GM19455 (cell line): ENCODE measurements around the gene SLC1A1.
"Not testable (repeated sequence)": the region's sequence is repeated elsewhere in the genome, so short reads cannot be mapped to it uniquely, and the experiment has no call there.

Experiments used
- ATAC-seq: cut with Tn5 transposase; IDR thresholded peaks from one replicate; pipeline ENCODE4 v1.9.1; 2021; ENCODE audit not compliant: unreplicated experiment

Gene SLC1A1

GRCh38 chr9:4540425-4540824 lies 50.2 kb downstream of the SLC1A1 start:
- ATAC-seq: no peak

DNA sequence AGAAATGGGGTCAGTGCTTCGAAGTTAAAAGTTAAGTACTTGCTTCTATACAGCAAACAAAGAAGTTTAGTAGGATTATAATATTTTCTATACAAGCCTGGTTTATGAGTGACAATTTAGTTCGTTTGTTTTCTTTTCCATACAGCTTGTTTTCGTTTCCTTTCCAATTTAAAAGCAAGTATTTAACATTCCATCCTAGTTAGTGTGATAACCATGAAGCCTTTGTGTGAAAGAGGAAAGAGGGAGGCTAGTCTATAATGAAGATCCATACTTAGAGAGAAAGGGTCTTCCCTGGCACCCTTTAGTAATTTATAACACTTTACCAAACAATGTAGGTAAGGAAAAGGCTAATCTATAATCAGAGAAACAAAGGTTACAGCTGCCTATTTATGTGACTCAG lies 51.0 kb downstream of the SLC1A1 start:
- no peak for ATAC-seq

DNA sequence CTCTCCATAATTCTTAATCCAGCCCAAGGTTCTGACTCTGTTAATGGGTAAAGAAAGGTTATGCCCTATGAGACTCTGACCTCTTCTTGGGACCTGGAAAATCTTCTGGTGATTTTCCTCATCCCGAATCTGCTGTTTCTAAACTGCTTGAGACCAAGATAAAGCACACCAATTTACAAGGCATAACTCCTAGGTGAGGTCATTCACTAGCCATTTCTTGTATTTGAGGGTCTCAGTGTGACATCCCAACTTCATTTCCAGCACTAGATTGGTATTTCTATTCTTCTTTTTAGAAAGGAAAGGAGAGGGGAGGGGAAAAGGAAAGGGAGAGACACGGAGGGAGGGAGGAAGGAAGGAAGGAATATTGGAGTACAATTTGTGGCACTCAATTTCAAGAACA lies 51.6 kb downstream of the SLC1A1 start:
- ATAC-seq: no peak

DNA sequence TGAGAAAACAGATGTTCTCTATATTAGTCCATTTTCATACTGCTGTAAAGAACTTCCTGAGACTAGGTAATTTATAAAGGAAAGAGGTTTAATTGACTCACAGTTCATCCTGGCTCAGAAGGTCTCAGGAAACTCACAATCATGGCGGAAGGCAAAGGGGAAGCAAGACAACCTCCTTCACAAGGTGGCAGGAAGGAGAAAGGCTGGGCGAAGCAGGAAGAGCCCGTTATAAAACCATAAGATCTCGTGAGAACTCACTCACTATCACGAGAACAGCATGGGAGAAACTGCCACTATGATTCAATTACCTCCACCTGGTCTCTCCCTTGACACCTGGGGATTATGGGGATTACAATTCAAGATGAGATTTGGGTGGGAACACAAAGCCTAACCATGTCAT lies 54.4 kb downstream of the SLC1A1 start:
- not testable (repeated sequence) for ATAC-seq

DNA sequence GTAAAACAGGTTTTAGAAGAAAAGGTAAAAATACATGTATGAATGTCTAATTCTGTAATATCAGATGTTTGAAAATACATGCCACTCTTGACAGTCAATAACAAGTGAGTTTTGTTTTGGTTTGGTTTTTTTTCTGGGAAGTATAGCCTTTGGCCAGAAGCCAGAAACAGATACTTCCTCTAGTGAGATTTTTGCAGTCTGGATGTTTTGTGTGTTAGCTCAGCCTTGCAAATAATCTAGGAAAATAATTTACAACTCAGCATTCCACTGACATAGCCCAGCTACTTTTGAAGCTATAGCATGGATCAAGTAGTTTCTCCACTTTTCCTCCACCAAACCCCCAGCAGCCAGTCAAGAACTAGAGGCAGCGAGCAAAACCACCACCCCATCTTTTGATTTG lies 56.7 kb downstream of the SLC1A1 start:
- no peak for ATAC-seq

GRCh38 chr9:4548811-4549725 lies 58.8 kb downstream of the SLC1A1 start:
- ATAC-seq: no peak

DNA sequence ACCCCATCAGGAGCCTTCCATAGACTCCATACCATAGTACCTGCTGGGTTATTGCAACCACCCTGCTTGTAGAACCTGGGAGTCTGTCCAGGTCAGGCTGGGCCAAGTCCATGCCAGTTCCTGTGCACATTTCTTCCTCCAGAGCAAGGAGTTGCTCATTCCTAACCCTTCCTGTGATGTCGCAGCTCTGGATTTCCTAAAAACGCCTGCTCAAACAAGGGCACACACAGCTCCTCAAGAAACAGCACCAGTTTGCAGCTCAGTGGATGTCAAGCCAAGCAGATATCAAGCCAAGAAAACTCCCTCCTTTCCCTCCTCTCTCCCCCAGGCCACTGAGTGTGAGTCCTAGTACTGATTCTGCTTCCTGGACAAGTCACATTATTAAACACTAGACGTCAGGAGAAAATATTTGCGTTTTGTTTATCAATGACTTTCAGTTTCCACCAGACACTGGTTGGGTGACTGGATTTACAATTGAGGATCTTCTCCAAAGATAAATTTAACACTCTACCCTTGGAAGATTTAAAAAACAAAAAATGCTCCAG lies 59.6 kb downstream of the SLC1A1 start:
- ATAC-seq: no peak

- no peak for ATAC-seq
Observed at GRCh38 chr9:4550777-4551484, 60.7 kb downstream of the SLC1A1 start.

DNA sequence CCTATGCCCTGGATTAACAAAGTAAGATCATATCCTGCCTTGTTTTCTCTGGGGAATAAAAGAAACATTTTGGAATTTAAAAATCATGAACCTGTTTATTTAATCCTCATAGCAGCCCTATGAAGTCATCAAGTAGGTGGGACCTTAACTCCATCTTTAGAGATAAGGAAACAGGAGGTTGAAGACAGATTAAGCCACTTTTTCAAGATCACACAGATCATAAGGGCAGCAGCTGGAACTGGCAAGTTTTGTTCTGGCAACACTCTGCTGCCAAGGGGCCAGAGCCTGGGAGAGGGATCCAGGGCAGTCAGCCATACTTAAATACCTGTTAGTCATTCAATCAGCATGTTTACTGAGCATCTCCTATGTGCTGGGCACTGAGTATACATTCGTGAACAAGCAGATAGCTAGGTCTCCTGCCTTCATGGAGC lies 63.7 kb downstream of the SLC1A1 start:
- ATAC-seq: no peak

- no peak for ATAC-seq
Observed at GRCh38 chr9:4555236-4555635, 65.0 kb downstream of the SLC1A1 start.

GRCh38 chr9:4558371-4558998 lies 68.2 kb downstream of the SLC1A1 start:
- ATAC-seq: no peak

DNA sequence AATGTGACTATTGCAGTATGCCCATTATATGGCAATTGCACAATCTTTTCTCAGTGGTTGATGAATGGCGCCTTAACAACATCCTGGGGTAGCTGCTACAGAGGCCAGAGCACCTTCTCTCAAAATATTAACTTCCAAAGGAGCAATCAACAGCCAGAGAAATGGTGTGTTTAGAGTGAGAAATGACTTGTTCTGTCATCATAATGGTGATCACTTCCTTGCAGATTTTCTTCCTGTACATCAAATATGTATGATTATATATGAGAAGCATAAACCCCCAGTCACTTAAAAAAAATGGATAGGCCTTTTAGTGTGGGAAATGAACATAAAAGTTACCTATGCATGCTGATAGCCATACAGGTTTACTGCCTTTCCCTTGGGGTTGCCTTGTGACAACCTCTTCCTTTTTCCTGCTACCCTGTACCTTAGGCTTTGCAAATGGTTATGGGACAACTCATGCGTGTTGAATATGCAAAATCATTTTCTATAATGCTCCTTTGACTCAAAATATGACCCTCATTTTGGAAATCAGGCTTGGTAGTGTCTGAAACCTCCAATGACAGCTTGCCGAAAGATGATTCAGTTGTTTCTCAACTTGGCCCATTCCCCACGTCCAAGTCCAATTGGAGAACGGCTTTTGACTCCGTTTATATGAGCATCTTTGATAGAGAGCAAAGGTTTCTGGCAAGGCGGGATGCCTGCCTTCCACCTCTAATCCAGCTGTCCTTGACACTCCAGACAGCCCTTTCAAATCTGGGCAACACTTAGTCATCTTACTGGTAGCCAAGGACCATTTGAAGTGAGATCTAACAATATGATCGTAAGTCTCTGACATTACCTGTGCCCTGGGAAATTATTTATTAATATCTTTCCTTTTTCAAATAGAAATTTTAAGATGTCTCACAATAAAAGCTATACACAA lies 69.3 kb downstream of the SLC1A1 start:
- peak; percentile 74 for ATAC-seq

- ATAC-seq: no peak
Observed at GRCh38 chr9:4563105-4563504, 72.8 kb downstream of the SLC1A1 start.

GRCh38 chr9:4566806-4567205 lies 76.5 kb downstream of the SLC1A1 start:
- no peak for ATAC-seq

DNA sequence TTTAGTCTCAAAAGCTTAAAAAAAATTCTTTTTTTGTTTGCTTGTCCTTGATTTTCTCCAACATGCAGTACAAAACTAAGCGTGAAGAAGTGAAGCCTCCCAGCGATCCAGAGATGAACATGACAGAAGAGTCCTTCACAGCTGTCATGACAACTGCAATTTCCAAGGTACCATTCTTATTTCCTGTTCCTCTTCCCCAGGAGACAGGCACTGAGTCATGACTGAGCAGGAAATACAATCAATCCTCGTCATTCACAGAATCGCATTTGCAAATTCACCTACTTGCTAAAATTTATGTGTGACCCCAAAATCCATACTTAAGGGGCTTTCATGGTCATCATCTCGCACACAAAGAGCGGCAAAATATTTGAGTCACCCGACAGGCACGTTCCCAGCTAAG lies 77.3 kb downstream of the SLC1A1 start:
- no peak for ATAC-seq

- ATAC-seq: no peak
Observed at GRCh38 chr9:4569101-4569500, 78.8 kb downstream of the SLC1A1 start.

DNA sequence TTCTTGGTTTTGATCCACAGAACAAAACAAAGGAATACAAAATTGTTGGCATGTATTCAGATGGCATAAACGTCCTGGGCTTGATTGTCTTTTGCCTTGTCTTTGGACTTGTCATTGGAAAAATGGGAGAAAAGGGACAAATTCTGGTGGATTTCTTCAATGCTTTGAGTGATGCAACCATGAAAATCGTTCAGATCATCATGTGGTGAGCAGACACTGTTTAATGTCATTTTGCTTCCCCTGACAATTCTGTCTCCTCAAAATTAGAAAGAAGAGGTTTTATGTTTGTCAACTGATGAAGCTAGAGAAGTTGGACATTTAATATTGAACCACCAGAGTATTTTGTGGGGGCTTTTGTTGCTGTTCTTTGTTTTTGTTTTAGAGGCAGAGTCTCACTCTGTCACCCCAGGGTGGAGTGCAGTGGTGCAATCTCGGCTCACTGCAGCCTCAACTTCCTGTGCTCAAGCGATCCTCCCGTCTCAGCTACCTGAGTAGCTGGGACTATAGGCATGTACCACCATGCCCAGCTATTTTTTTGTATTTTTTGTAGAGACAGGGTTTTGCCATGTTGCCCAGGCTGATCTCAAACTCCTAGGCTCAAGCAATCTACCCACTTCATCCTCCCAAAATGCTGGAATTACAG lies 82.0 kb downstream of the SLC1A1 start:
- no peak for ATAC-seq

DNA sequence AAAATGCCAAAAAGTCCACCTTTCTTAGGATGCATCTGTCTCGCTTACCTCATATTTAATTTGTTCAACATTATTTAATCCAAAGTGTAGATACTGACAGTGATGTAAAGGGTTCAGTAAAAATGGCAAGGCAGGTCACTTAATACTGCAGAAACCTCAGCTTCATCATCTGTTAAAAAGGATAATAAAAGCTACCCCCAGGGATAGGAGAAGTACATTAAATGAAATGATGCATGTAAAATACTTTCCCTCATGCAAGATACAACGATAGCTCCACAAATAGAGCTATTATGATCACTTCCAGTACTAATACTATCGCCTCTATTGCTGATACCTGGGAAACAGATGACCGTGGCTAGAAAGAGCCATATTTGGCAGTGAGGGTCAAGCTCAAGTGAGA lies 82.9 kb downstream of the SLC1A1 start:
- ATAC-seq: no peak

DNA sequence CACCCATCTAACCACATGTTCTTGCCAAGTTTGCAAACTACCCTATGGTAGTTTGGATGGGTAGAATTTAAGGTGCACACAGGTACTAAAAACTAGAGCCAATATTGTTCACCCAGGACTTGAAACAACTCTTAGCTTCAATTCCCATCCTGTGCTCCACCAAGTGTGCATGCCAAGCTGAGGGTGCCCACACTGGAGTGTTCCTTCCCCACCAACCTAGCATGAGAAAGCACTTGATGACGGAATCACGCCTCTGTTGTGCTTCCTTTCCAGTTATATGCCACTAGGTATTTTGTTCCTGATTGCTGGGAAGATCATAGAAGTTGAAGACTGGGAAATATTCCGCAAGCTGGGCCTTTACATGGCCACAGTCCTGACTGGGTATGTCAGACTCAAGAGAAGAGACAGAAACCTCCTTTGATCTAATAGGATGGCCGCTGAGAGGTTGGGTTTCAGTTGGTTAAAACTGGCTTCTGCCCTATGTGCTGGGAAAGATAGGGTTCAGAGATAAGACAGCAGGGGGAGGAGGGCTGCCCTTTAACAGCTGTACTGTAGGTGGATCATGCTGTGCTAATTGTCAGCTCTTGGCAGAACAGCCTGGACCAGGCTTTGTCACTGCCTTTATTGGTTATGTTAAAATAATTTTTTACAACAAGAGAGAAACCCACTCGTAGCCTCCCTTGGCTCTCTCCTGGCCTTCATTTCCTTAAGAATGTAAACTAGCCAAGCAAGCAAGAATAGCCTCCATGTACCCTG lies 83.5 kb downstream of the SLC1A1 start:
- ATAC-seq: no peak
